ENCODE measurements around the gene RIOK1. TPM values are rescaled to one million over a fixed set of nuclear protein-coding genes. Genes with fewer than 3 reads are reported as not detected.

Gene RIOK1
- total and polyA plus RNA-seq, 2 of the 13 experiments (the other 11 are each of a cell fraction or from before 2014, with no cell fraction given) = 9.4 to 37.8 TPM

DNA sequence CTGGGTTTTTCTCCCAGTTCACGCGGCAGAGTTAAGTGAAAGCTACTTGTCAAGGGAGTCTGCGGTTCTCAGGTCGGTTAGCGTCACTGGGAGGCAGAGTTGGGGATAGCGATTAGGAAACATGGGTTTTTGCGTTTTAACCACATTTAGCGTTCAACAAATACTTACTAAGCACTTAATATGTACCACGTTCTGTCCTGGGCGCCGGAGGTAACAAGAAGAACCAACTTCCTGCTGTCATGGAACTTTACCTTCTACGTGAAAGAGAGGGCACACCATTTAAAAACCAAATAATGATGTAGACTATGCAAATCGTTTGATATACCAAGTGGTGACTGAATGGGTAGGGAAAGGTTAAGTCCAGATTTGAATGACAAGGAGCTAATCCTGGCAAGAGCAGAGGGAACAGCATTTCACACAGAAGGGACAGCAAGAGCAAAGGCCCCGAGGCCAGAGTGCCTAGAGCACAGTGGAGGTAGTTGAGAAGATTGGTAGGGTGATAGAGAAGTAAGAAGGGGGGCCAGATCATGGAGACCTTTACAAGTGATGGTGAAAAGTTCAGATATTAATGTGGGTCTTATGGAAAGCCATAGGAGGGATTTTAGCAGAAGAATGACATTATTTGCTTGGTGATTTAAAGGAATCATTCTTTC, 744 bp downstream of the RIOK1 start (continued):
- TF ChIP-seq, protein P1, sequence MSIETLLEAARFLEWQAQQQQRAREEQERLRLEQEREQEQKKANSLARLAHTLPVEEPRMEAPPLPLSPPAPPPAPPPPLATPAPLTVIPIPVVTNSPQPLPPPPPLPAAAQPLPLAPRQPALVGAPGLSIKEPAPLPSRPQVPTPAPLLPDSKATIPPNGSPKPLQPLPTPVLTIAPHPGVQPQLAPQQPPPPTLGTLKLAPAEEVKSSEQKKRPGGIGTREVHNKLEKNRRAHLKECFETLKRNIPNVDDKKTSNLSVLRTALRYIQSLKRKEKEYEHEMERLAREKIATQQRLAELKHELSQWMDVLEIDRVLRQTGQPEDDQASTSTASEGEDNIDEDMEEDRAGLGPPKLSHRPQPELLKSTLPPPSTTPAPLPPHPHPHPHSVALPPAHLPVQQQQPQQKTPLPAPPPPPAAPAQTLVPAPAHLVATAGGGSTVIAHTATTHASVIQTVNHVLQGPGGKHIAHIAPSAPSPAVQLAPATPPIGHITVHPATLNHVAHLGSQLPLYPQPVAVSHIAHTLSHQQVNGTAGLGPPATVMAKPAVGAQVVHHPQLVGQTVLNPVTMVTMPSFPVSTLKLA (IDR thresholded peaks at IDR 0.05) = no peak
- TF ChIP-seq KLF9 (CRISPR knock-in tag; IDR thresholded peaks at IDR 0.05; ENCODE audit: low read depth) (no peak), LCORL (IDR thresholded peaks at IDR 0.05) (no peak), LCORL (CRISPR knock-in tag; IDR thresholded peaks at IDR 0.05) (no peak), ZNF260 (CRISPR knock-in tag; IDR thresholded peaks at IDR 0.05; ENCODE audit: borderline replicate concordance, low read depth) (no peak), ZBTB7A (CRISPR knock-in tag; IDR thresholded peaks at IDR 0.05) (no peak; the same call in 1 of the 2 replicates), SP1 (IDR thresholded peaks at IDR 0.05) (no peak), SP1 (CRISPR knock-in tag; IDR thresholded peaks at IDR 0.05) (no peak), GLI4 (CRISPR knock-in tag; IDR thresholded peaks at IDR 0.05; ENCODE audit: borderline replicate concordance) (no peak), ZFP36L1 (CRISPR knock-in tag; IDR thresholded peaks at IDR 0.05) (no peak), ZNF619 (CRISPR knock-in tag; IDR thresholded peaks at IDR 0.05) (no peak), TGIF2 (CRISPR knock-in tag; IDR thresholded peaks at IDR 0.05) (peak; percentile 7; the same call in 1 of the 2 replicates), PITX1 (CRISPR knock-in tag; IDR thresholded peaks at IDR 0.05) (no peak), ZNF674 (CRISPR knock-in tag; IDR thresholded peaks at IDR 0.05; ENCODE audit: low read depth) (no peak), ZNF431 (CRISPR knock-in tag; IDR thresholded peaks at IDR 0.05; ENCODE audit: borderline replicate concordance, low read depth) (no peak), TRIM24 (CRISPR knock-in tag; IDR thresholded peaks at IDR 0.05) (no peak), RFX5 (IDR thresholded peaks at IDR 0.05; ENCODE audit: low read depth, low read length) (no peak), SMARCC2 (IDR thresholded peaks at IDR 0.05) (no peak), ATF7 (IDR thresholded peaks at IDR 0.05) (no peak), ATF7 (CRISPR knock-in tag; IDR thresholded peaks at IDR 0.05) (0 out of 2 replicates have a peak, but pooled peaks have one; percentile 22), ONECUT2 (CRISPR knock-in tag; IDR thresholded peaks at IDR 0.05) (no peak)
- TF ChIP-seq, protein P2, sequence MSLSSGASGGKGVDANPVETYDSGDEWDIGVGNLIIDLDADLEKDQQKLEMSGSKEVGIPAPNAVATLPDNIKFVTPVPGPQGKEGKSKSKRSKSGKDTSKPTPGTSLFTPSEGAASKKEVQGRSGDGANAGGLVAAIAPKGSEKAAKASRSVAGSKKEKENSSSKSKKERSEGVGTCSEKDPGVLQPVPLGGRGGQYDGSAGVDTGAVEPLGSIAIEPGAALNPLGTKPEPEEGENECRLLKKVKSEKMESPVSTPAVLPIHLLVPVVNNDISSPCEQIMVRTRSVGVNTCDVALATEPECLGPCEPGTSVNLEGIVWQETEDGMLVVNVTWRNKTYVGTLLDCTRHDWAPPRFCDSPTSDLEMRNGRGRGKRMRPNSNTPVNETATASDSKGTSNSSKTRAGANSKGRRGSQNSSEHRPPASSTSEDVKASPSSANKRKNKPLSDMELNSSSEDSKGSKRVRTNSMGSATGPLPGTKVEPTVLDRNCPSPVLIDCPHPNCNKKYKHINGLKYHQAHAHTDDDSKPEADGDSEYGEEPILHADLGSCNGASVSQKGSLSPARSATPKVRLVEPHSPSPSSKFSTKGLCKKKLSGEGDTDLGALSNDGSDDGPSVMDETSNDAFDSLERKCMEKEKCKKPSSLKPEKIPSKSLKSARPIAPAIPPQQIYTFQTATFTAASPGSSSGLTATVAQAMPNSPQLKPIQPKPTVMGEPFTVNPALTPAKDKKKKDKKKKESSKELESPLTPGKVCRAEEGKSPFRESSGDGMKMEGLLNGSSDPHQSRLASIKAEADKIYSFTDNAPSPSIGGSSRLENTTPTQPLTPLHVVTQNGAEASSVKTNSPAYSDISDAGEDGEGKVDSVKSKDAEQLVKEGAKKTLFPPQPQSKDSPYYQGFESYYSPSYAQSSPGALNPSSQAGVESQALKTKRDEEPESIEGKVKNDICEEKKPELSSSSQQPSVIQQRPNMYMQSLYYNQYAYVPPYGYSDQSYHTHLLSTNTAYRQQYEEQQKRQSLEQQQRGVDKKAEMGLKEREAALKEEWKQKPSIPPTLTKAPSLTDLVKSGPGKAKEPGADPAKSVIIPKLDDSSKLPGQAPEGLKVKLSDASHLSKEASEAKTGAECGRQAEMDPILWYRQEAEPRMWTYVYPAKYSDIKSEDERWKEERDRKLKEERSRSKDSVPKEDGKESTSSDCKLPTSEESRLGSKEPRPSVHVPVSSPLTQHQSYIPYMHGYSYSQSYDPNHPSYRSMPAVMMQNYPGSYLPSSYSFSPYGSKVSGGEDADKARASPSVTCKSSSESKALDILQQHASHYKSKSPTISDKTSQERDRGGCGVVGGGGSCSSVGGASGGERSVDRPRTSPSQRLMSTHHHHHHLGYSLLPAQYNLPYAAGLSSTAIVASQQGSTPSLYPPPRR (CRISPR knock-in tag; IDR thresholded peaks at IDR 0.05; ENCODE audit: borderline replicate concordance) = no peak
- TF ChIP-seq, protein P3, sequence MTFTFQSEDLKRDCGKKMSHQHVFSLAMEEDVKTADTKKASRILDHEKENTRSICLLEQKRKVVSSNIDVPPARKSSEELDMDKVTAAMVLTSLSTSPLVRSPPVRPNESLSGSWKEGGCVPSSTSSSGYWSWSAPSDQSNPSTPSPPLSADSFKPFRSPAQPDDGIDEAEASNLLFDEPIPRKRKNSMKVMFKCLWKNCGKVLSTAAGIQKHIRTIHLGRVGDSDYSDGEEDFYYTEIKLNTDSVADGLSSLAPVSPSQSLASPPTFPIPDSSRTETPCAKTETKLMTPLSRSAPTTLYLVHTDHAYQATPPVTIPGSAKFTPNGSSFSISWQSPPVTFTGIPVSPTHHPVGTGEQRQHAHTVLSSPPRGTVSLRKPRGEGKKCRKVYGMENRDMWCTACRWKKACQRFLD (CRISPR knock-in tag; IDR thresholded peaks at IDR 0.05; ENCODE audit: borderline replicate concordance) = no peak
- TF ChIP-seq, protein P4, sequence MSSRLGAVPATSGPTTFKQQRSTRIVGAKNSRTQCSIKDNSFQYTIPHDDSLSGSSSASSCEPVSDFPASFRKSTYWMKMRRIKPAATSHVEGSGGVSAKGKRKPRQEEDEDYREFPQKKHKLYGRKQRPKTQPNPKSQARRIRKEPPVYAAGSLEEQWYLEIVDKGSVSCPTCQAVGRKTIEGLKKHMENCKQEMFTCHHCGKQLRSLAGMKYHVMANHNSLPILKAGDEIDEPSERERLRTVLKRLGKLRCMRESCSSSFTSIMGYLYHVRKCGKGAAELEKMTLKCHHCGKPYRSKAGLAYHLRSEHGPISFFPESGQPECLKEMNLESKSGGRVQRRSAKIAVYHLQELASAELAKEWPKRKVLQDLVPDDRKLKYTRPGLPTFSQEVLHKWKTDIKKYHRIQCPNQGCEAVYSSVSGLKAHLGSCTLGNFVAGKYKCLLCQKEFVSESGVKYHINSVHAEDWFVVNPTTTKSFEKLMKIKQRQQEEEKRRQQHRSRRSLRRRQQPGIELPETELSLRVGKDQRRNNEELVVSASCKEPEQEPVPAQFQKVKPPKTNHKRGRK (CRISPR knock-in tag; IDR thresholded peaks at IDR 0.05) = no peak

Data from HepG2 (cell line).